HEK293 (cell line): ENCODE measurements around the gene MRPL44.

Experiments used
- CTCF ChIA-PET: fragments of 350-600 bp; formaldehyde crosslinking; extraction: SDS; loops from one replicate; lab custom pipeline; 2021; ENCODE audit warnings: antibody characterized with exemption; lab: Yijun Ruan, JAX
- POLR2A ChIA-PET: fragments of 300-600 bp; formaldehyde crosslinking; extraction: SDS; loops from one replicate; lab custom pipeline; 2020; ENCODE audit warnings: antibody characterized with exemption, inconsistent platforms; lab: Yijun Ruan, JAX
- H3K27ac ChIP-seq: fragments of 200-500 bp; sonication (Bioruptor generic); 2 replicates; pipeline ENCODE4 v1.5.1; 2014; ENCODE audit warnings: low read depth, low read length, control low read depth, inconsistent platforms; ENCODE audit errors: extremely low read depth
- H3K36me3 ChIP-seq, 2 experiments: fragments of 200-500 bp in 1 of 2; sonication (Bioruptor generic) in 1 of 2; 1 replicate in 1 of 2; 2 replicates in 1 of 2; pipeline ENCODE4 v1.5.1; 2014 to 2017; ENCODE audit warnings: inconsistent platforms in 2 of 2, low read length in 2 of 2; ENCODE audit not compliant: control insufficient read depth in 2 of 2, insufficient read depth in 1 of 2
- H3K4me1 ChIP-seq: fragments of 200-500 bp; sonication (Bioruptor generic); 2 replicates; pipeline ENCODE4 v1.5.1; 2014; ENCODE audit warnings: mild to moderate bottlenecking, low read length, inconsistent platforms; ENCODE audit not compliant: control insufficient read depth, insufficient read depth
- H3K4me3 ChIP-seq: 2 replicates; pipeline ENCODE4 v1.5.1; 2011; ENCODE audit warnings: low read depth, mild to moderate bottlenecking, control low read depth, low read length, moderate library complexity
- H3K9me3 ChIP-seq: fragments of 200-500 bp; sonication (Bioruptor generic); 2 replicates; pipeline ENCODE4 v1.5.1; 2014; ENCODE audit warnings: low read depth, low read length, inconsistent platforms; ENCODE audit not compliant: control insufficient read depth, insufficient read depth
- CTCF ChIP-seq: fragments of 450-650 bp; formaldehyde crosslinking; IDR thresholded peaks from 2 replicates; pipeline ENCODE4 v1.5.1; 2016; ENCODE audit warnings: missing biosample characterization, missing genetic modification characterization
- GLIS1 ChIP-seq: fragments of 450-650 bp; formaldehyde crosslinking; IDR thresholded peaks from 2 replicates; pipeline ENCODE4 v1.5.1; 2016; ENCODE audit warnings: missing biosample characterization, missing genetic modification characterization
- HOXD13 ChIP-seq: sonication (generic); formaldehyde crosslinking; IDR thresholded peaks from 2 replicates; pipeline ENCODE4 v1.8.0; 2022; ENCODE audit warnings: missing genetic modification reagents, borderline replicate concordance
- PRDM2 ChIP-seq: fragments of 450-650 bp; formaldehyde crosslinking; IDR thresholded peaks from 2 replicates; pipeline ENCODE4 v1.5.1; 2016; ENCODE audit warnings: missing biosample characterization, missing genetic modification characterization, borderline replicate concordance
- SP7 ChIP-seq: fragments of 450-650 bp; formaldehyde crosslinking; IDR thresholded peaks from 2 replicates; pipeline ENCODE4 v1.5.1; 2016; ENCODE audit warnings: missing biosample characterization, missing genetic modification characterization
- YY1 ChIP-seq: fragments of 450-650 bp; formaldehyde crosslinking; IDR thresholded peaks from 2 replicates; pipeline ENCODE4 v1.5.1; 2018; ENCODE audit warnings: missing biosample characterization, missing genetic modification characterization
- YY2 ChIP-seq: fragments of 450-650 bp; formaldehyde crosslinking; IDR thresholded peaks from 2 replicates; pipeline ENCODE4 v1.5.1; 2016; ENCODE audit warnings: missing biosample characterization, missing genetic modification characterization
- ZNF221 ChIP-seq: fragments of 450-650 bp; formaldehyde crosslinking; IDR thresholded peaks from 2 replicates; pipeline ENCODE4 v1.5.1; 2017; ENCODE audit warnings: missing biosample characterization, missing genetic modification characterization, borderline replicate concordance
- ZNF302 ChIP-seq: fragments of 450-650 bp; formaldehyde crosslinking; IDR thresholded peaks from 2 replicates; pipeline ENCODE4 v1.5.1; 2016; ENCODE audit warnings: missing biosample characterization, missing genetic modification characterization, low read depth
- ZNF473 ChIP-seq: fragments of 450-650 bp; formaldehyde crosslinking; IDR thresholded peaks from 2 replicates; pipeline ENCODE4 v1.5.1; 2017; ENCODE audit warnings: missing biosample characterization, missing genetic modification characterization
- ZNF521 ChIP-seq: fragments of 450-650 bp; formaldehyde crosslinking; IDR thresholded peaks from 2 replicates; pipeline ENCODE4 v1.5.1; 2017; ENCODE audit warnings: missing biosample characterization, mild to moderate bottlenecking, missing genetic modification characterization
- ZNF549 ChIP-seq: fragments of 450-650 bp; IDR thresholded peaks from 2 replicates; pipeline ENCODE4 v1.5.1; 2018; ENCODE audit warnings: missing biosample characterization, missing genetic modification characterization, mild to moderate bottlenecking, inconsistent platforms, moderate library complexity
- ZNF558 ChIP-seq: fragments of 450-650 bp; formaldehyde crosslinking; IDR thresholded peaks from 2 replicates; pipeline ENCODE4 v1.5.1; 2016; ENCODE audit warnings: missing biosample characterization, missing genetic modification characterization
- ZNF610 ChIP-seq: fragments of 450-650 bp; formaldehyde crosslinking; IDR thresholded peaks from 2 replicates; pipeline ENCODE4 v1.5.1; 2016; ENCODE audit warnings: missing biosample characterization, missing genetic modification characterization, borderline replicate concordance
- TF ChIP-seq, protein P1 (sequence below): fragments of 450-650 bp; formaldehyde crosslinking; IDR thresholded peaks from 2 replicates; pipeline ENCODE4 v1.5.1; 2016; ENCODE audit warnings: missing biosample characterization, missing genetic modification characterization
- TF ChIP-seq, protein P2 (sequence below): fragments of 450-650 bp; IDR thresholded peaks from 2 replicates; pipeline ENCODE4 v1.5.1; 2018; ENCODE audit warnings: missing biosample characterization, mild to moderate bottlenecking, missing genetic modification characterization
- TF ChIP-seq, protein P3 (sequence below): fragments of 450-650 bp; formaldehyde crosslinking; IDR thresholded peaks from 2 replicates; pipeline ENCODE4 v1.5.1; 2016; ENCODE audit warnings: missing biosample characterization, missing genetic modification characterization
- TF ChIP-seq, protein P4 (sequence below): fragments of 450-650 bp; formaldehyde crosslinking; IDR thresholded peaks from 2 replicates; pipeline ENCODE4 v1.5.1; 2016; ENCODE audit warnings: missing biosample characterization, missing genetic modification characterization, borderline replicate concordance

MRPL44 gene

GRCh38 chr2:223967981-223968380 lies 10.7 kb downstream of the MRPL44 start (continued):
- no peak for TF ChIP-seq HOXD13
- TF ChIP-seq ZNF610 (tag by site-specific recombination) = no peak
- TF ChIP-seq, protein P1, sequence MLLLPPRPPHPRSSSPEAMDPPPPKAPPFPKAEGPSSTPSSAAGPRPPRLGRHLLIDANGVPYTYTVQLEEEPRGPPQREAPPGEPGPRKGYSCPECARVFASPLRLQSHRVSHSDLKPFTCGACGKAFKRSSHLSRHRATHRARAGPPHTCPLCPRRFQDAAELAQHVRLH (tag by site-specific recombination) = no peak
- no peak for TF ChIP-seq ZNF521
- TF ChIP-seq ZNF549 (tag by site-specific recombination) = no peak
- TF ChIP-seq ZNF302 = no peak
- no peak for TF ChIP-seq YY1 (tag by site-specific recombination)
- TF ChIP-seq YY2 (tag by site-specific recombination) = no peak

DNA sequence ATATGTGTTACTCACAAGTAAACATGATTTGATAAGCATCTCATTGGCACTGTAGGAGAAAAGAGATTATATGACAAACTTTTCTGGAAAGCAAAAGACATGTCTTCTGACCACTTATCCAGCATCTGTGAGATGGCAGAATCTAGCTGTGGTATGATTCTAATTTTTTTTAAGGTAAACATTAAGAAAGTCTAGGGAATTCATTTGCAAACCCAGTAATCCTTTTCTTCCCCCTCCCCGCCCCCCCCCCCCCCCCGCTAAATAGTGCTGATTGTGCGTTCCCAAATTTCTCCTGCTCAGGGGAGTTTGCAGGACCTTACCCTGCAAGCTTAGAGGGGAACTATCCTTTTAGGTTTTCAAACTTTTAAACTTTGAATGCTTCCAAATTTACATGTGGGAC lies 12.1 kb downstream of the MRPL44 start:
- no peak overlapping the region for H3K4me3 ChIP-seq
- ChIA-PET POLR2A (interaction anchor here (1.0 to 2.0 kb wide), 2 partner anchors 314 to 315 kb away, joined by 3 to 7 read pairs; no protein-coding TSS in a partner anchor), CTCF (interaction anchor here (0.6 to 8.7 kb wide), 19 partner anchors 8 to 1121 kb away, joined by 3 to 149 read pairs (median 10); no protein-coding TSS in a partner anchor)
- no peaks in the 10 kb centered on the region for H3K4me1 ChIP-seq
- TF ChIP-seq ZNF558 = no peak
- TF ChIP-seq SP7 (tag by site-specific recombination) = no peak
- no peak for TF ChIP-seq ZNF473
- TF ChIP-seq PRDM2 (tag by site-specific recombination) = no peak
- TF ChIP-seq GLIS1 (tag by site-specific recombination) = no peak
- TF ChIP-seq YY1 (tag by site-specific recombination) = no peak
- peaks cover 31 to 39% of the 10 kb centered on the region in 2 experiments for H3K36me3 ChIP-seq
- H3K27ac ChIP-seq = no peak overlapping the region
- H3K9me3 ChIP-seq = no peaks in the 10 kb centered on the region

- Histone ChIP-seq H3K9me3 (no peaks in the 10 kb centered on the region), H3K4me3 (no peak overlapping the region), H3K27ac (no peak overlapping the region), H3K4me1 (no peaks in the 10 kb centered on the region), H3K36me3 (peaks cover 26 to 34% of the 10 kb centered on the region in 2 experiments)
- CTCF ChIA-PET = interaction anchor here (0.6 to 8.7 kb wide), 31 partner anchors 9 to 807 kb away, joined by 3 to 149 read pairs (median 5); partner anchors contain the start of gene SERPINE2
- POLR2A ChIA-PET = interaction anchor here (1.0 to 2.0 kb wide), 2 partner anchors 313 to 315 kb away, joined by 3 to 7 read pairs; no protein-coding TSS in a partner anchor
- no peak for TF ChIP-seq SP7 (tag by site-specific recombination)
- no peak for TF ChIP-seq YY1 (tag by site-specific recombination)
- TF ChIP-seq, protein P2, sequence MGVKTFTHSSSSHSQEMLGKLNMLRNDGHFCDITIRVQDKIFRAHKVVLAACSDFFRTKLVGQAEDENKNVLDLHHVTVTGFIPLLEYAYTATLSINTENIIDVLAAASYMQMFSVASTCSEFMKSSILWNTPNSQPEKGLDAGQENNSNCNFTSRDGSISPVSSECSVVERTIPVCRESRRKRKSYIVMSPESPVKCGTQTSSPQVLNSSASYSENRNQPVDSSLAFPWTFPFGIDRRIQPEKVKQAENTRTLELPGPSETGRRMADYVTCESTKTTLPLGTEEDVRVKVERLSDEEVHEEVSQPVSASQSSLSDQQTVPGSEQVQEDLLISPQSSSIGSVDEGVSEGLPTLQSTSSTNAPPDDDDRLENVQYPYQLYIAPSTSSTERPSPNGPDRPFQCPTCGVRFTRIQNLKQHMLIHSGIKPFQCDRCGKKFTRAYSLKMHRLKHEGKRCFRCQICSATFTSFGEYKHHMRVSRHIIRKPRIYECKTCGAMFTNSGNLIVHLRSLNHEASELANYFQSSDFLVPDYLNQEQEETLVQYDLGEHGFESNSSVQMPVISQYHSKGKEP (tag by site-specific recombination) = no peak
- no peak for TF ChIP-seq YY2 (tag by site-specific recombination)
- no peak for TF ChIP-seq CTCF (tag by site-specific recombination)
- no peak for TF ChIP-seq ZNF221 (tag by site-specific recombination)
- TF ChIP-seq, protein P3, sequence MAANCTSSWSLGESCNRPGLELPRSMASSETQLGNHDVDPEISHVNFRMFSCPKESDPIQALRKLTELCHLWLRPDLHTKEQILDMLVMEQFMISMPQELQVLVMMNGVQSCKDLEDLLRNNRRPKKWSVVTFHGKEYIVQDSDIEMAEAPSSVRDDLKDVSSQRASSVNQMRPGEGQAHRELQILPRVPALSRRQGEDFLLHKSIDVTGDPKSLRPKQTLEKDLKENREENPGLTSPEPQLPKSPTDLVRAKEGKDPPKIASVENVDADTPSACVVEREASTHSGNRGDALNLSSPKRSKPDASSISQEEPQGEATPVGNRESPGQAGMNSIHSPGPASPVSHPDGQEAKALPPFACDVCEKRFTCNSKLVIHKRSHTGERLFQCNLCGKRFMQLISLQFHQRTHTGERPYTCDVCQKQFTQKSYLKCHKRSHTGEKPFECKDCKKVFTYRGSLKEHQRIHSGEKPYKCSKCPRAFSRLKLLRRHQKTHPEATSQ = no peak
- TF ChIP-seq, protein P4, sequence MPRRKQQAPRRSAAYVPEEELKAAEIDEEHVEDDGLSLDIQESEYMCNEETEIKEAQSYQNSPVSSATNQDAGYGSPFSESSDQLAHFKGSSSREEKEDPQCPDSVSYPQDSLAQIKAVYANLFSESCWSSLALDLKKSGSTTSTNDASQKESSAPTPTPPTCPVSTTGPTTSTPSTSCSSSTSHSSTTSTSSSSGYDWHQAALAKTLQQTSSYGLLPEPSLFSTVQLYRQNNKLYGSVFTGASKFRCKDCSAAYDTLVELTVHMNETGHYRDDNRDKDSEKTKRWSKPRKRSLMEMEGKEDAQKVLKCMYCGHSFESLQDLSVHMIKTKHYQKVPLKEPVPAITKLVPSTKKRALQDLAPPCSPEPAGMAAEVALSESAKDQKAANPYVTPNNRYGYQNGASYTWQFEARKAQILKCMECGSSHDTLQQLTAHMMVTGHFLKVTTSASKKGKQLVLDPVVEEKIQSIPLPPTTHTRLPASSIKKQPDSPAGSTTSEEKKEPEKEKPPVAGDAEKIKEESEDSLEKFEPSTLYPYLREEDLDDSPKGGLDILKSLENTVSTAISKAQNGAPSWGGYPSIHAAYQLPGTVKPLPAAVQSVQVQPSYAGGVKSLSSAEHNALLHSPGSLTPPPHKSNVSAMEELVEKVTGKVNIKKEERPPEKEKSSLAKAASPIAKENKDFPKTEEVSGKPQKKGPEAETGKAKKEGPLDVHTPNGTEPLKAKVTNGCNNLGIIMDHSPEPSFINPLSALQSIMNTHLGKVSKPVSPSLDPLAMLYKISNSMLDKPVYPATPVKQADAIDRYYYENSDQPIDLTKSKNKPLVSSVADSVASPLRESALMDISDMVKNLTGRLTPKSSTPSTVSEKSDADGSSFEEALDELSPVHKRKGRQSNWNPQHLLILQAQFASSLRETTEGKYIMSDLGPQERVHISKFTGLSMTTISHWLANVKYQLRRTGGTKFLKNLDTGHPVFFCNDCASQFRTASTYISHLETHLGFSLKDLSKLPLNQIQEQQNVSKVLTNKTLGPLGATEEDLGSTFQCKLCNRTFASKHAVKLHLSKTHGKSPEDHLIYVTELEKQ = no peak
These were observed 12.6 kb downstream of the MRPL44 start for GRCh38 chr2:223969856-223970255.
